SW 1271 (cell line): ENCODE measurements around the gene NETO2.
"Not testable (repeated sequence)": the region's sequence is repeated elsewhere in the genome, so short reads cannot be mapped to it uniquely, and the experiment has no call there.

Experiments
- DNase-seq, 2 experiments: peaks; one replicate each; lab custom pipeline; 2025; lab: John Stamatoyannopoulos, UW

The NETO2 gene

GRCh38 chr16:47134550-47134949 lies 9.2 kb downstream of the NETO2 start:
- no peak for DNase-seq

GRCh38 chr16:47132308-47132707 lies 11.4 kb downstream of the NETO2 start:
- DNase-seq = peak in 1 of 2 experiments; percentile 15

- no peak for DNase-seq
Measured at GRCh38 chr16:47129755-47130435, 13.8 kb downstream of the NETO2 start.

- DNase-seq = no peak
Measured at GRCh38 chr16:47127541-47127940, 16.2 kb downstream of the NETO2 start.

- DNase-seq = no peak
Measured at GRCh38 chr16:47125757-47126156, 18.0 kb downstream of the NETO2 start.

- DNase-seq = no peak
Measured at GRCh38 chr16:47113130-47113529, 30.6 kb downstream of the NETO2 start.

DNA sequence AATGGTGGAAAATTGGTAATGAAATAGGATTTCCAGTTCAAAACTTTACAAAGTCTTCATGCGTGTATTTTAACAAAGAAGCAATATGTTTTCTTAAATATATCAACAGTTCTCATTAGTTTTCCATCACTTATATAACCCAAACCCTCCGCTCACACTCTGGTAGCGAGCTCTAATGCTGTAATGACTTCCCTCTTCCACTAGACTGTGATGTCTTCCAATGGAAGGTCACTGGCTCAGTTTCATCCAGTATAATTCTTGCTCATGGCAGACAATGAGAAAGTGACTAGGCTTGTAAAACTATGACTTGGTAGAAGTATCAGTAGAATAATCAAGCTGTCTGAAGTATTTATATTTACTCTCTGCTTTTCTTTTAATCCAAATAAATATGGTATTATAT lies 32.8 kb downstream of the NETO2 start:
- DNase-seq = no peak

DNA sequence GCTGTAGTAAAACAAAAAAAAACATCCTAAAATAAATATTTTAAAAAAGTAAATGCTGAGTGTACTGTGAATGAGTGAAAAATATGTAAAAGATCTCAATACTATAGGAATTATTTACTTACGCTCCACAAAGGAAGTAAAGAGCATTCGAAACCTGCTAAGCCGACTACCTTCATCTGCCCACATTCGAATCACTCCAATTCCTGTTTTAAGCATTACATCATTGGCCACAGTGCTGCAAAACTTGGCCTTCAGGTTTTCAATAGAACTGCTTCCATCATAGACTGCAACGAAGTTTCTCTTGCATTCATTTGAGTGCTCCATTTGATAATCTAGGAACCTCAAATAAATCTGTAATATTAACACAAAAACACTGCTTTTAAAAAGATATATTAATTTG lies 34.4 kb downstream of the NETO2 start:
- no peak for DNase-seq

DNA sequence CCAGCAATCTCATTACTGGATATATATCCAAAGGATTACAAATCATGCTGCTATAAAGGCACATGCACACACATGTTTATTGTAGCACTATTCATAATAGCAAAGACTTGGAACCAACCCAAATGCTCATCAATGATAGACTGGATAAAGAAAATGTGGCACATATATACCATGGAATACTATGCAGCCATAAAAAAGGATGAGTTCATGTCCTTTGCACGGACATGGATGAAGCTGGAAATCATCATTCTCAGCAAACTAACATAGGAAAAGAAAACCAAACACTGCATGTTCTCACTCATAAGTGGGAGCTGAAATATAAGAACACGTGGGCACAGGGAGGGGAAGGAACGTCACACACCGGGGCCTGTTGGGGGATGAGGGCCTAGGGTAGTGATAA lies 40.8 kb downstream of the NETO2 start:
- DNase-seq = not testable (repeated sequence)

DNA sequence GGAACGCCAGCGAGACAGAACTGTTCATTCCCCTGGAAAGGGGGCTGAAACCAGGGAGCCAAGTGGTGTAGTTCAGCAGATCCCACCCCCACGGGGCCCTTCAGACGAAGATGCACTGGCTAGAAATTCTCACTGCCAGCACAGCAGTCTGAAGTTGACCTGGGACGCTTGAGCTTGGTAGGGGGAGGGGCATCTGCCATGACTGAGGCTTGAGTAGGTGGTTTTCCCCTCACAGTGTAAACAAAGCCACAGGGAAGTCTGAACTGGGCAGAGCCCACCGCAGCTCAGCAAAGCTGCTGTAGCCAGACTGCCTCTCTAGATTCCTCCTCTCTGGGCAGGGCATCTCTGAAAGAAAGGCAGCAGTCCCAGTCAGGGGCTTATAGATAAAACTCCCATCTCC lies 46.6 kb downstream of the NETO2 start:
- not testable (repeated sequence) for DNase-seq

GRCh38 chr16:47096297-47096696 lies 47.4 kb downstream of the NETO2 start:
- DNase-seq = no peak

- DNase-seq = no peak
Measured at GRCh38 chr16:47084198-47084597, 59.5 kb downstream of the NETO2 start.

- DNase-seq = no peak
Measured at GRCh38 chr16:47082099-47082865, 61.5 kb downstream of the NETO2 start.

GRCh38 chr16:47081115-47081514 lies 62.6 kb downstream of the NETO2 start:
- DNase-seq = no peak

DNA sequence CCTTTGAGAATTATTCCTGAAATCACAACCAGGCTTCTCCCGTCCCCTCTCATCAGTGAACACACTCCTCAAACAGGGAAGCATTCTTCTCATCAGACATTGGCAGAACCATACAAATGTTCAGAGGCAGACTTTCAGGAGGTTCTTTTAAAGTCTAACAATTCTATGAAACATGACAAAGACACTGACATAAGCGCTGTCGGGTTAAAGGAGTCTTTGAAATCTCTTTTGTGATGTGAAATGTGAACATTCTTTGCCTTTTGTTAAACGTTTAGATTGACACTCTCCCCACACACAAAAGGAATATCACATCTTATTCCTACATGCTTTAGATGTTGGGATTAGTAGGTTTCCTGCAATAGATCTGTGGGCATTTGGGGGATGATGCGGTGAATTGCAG lies 63.9 kb downstream of the NETO2 start:
- DNase-seq = no peak

GRCh38 chr16:47073223-47074155 lies 70.3 kb downstream of the NETO2 start:
- DNase-seq = no peak

- DNase-seq = no peak
Measured at GRCh38 chr16:47072158-47072557, 71.6 kb downstream of the NETO2 start.

- DNase-seq = no peak
Measured at GRCh38 chr16:47069841-47070584, 73.7 kb downstream of the NETO2 start.

DNA sequence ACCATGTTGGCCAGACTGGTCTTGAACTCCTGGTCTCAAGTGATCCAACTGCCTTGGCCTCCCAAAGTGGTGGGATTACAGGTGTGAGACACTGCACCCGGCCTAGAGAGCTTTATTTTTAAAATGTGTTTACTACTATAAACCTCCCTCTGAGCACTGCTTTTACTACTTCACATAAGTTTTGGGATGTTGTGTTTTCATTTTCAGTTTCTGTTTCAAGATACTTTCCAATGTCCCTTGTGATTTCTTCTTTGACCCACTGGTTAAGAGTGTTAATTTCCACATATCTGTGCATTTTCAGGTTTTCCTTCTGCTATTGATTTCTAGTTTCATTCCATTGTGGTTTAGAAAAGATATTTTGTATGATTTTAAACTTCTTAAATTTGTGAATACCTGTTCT lies 74.4 kb downstream of the NETO2 start:
- no peak for DNase-seq

DNA sequence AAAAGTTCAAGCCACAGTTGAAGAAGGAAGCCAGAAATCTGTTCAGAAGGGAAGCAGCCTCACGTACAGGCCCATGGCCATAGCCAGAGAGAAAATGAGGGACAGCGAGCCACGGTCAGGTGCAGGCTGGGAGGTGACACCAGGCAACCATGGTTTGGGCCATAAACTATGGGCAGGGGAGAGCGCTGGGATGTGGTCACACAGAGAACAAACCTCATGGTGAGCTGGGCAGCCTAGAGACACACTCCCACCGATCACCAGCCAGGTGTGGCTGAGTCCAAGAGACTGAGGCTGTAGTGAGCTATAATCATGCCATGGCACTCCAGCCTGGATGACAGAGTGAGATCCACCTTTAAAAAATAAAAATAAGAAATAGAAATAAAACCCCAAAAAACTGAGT lies 76.5 kb downstream of the NETO2 start:
- DNase-seq = no peak

DNA sequence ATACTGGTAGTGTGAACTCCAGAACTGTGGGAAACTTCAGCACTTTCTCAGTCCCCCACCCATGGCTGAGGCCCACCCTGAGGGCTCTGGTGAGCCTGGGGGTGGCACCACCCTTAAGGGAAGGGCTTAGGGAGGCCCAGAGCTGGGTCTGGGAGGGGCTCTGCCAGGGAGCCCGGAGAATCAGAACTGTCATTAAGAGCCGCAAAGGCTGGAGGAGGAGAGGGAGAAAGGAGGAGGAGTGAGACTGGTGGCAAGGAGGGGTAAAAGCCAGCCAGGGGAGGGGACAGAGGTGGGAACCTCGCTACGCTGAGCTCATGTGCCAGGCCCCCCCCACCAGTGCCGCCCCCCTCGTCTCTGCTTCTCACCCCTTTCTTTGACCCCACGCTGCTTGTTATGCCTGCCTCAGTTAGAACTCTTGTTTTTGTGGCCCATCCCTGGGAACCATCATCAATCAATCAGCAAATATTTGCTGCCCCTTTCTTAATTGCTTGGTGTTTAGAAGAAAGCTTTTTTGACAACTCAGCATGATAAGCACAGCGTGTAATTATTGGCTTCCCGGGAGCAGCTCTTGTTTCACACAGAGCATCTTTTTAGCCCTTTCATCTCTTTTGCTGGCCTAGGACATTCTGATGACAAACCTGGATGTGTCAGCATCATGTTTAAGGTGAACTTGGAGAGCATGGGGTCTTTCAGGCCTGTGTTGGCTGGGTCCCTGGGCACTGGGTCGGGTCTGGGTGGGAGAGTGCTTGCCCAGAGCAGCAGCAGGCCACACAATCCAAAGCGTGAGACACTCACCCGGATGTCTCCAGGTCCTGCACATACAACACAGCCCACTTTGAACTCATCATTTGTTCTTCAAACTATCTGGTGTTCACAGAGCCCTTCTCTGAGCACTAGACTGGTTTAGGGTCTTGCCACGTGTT lies 77.7 kb downstream of the NETO2 start:
- no peak for DNase-seq
